NCI-H146 (cell line): ENCODE results near the gene EML6.
A peak's percentile ranks its signal among the peaks of the same experiment; 100 is the strongest.

Source experiments
- DNase-seq: peaks from one replicate; lab custom pipeline; 2025; lab: John Stamatoyannopoulos, UW

EML6 gene

DNA sequence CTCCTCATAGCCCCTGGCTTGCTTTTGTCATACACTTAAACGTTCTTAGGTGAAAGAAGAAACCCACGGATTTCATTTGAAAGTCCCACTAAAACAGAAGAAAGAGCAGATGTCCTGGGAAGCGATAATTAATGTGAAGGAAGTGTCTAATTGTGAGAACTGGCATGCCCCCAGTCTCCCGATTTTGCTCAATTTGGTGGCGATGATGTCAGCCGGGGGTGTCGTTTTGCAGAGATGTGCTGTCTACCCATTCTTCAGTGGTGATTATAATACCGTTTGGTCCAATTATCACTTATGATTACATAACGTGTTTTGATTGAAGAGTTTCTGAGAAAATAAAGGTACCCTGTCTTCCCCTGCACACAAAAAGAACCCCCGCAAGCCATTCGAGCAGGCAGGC is 223.7 kb downstream of the EML6 start:
- no peak for DNase-seq

DNA sequence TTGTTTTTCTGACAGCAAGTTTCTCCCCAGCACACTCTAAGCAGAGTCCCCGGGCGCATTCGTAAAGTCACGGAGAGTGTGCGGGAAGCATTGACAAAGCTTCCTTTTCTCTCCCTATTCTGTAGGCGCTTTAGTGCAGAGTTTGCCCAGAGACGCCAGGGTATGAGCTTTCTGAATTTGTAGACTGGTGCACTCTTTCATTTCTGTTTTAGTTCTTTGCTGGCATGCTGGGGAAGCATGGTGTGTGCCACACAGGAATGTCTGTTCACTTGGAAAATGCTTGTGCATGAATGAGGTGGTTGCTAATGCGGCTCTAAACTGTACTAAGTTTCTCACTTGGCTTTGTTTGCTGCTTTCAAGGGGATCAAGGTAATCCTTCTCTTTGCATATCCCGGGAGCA is 224.2 kb downstream of the EML6 start:
- DNase-seq = no peak

DNA sequence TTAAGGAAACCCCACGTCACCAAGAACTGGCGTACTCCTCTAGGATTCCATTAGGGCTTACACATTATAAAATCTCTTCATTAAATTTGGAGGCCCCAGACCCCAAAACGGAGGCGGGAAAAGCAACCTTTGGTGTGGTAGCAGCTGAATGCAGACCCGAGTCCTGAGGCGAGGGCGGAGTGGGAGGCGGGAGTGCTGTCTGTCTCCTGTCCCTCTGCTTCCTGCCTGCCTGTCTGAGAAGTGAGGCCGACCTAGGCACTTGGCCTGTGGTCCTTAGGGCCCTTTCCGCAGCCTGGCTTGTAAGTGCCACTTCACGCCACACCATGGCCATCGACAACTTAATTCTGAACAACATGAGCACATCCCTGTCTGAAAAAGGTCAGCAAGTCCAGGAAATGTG is 224.7 kb downstream of the EML6 start:
- DNase-seq = no peak

DNA sequence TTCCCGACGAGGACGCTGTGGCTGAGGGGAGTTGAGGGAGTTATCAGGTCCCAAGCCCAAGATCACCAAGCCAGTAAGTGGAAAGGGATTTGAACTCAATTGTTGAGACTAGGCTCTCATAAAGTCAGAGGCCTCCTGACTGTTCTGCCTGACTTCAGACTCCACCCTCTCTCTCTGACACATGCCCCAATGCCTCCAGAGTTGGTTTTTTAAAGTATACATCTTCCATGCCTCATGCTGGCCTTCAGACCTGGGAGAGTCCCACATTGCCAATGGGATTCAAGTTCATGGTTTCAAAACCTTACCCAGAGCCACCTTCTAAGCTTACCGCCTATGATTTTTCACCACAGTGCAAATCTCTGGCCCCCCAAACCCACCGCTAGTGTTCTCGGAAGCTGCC is 226.0 kb downstream of the EML6 start:
- DNase-seq = no peak

DNA sequence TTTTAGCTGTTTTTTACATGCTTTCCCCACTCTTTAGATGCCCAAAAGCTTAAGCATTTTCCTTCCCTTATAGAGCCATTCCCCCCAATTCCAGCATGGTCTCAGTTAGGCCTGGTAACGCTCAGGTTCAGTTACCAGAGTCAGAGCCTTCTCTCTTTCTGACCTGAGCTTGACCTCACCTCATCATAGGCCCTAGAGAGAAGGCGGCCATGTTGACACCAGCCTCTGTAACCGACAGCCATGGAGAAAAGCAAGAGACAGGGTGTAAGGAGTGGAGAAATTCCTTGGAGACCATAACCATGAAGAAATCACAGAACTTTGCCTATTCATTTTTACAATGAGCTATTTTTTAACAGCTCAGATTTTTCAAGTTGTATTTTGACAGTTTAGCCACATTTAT is 227.3 kb downstream of the EML6 start:
- no peak for DNase-seq

DNA sequence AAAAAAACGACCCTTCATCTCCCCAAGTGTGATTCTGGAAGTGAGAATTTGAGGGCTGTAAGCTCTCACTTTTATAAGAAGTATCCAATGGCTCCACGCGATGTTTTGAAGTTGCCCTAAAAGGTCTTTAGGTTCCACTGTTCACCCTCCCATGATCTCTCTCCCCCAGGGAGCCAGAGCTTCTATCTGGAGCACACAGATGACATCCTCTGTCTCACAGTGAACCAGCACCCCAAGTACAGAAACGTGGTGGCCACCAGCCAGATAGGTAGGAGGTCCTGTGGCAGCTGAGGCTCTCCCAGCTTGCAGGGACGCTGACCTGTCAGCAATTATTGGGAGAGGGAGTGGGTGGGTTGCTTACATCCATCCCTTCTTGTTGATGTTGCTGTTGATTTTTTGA is 229.0 kb downstream of the EML6 start:
- DNase-seq = no peak

DNA sequence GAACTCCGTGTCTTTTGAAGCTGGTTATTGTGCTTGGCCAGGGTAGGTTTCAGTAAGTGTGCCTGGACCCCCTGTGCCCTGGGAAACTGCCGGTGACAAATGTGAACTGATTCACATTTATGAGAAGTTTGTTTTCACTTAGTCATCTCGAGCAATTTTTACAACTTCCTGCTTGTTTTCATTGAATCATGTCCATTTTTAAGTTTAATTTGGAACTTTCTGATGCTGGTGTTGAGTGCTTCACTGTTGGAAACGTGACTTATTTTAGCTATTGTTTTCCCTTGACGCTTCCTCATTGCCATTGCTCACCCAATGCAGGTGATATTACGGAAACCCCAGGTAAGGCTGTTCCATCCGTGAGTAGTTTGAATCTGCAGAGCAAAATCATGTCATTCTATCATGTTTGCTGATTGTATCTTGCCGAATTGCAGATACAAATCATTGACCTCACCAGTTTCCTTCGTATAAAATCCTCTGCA is 229.6 kb downstream of the EML6 start:
- no peak for DNase-seq

DNA sequence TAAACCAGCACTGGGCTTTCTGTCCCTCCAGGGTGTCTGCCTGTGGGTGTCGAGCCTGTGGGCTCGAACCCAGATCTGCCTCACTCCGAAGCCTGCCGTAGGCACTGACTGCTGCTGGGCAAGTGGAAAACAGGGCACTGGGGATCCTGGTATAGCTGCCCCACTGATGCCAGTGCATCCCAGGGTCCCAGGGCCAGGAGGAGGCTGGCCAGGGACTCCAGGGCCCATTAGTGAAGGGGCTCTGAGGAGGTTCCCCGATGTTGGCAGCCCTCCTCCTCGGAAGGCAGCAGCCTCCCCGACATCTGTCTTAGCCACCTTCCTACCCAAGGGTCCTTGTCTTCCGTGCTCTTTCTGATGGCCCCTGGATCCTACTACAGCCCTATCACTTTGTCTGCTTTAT is 230.7 kb downstream of the EML6 start:
- DNase-seq = no peak

DNA sequence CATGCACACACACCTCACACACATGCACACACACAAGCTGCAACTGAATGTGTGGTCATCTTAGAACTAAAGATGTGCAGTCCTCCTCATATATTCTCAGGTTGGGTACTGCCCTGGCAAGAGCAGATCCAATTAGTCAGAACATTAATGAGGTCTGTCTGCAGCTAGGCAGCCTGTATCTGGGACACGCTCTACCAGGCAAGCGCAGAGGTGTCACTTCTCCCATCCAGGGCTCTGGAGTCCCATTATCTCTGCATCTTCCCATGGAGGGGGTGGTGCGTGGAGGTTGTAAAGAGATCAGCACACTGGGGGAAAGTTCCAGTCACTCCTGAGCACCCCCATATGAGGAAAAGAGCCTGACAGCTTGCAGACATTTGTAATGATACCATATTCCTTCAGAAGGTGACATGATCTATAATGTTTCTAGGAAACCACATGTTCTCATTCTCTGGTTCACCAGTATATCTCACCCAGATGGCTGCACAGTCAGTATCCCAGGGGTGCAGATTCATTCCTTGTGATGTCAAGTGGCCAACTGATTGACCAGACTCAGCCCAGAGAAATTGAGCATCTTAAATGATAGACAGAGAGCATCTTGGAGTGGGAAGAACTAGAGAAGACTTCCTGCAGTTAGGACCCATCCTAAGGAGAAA is 231.4 kb downstream of the EML6 start:
- DNase-seq = no peak

DNA sequence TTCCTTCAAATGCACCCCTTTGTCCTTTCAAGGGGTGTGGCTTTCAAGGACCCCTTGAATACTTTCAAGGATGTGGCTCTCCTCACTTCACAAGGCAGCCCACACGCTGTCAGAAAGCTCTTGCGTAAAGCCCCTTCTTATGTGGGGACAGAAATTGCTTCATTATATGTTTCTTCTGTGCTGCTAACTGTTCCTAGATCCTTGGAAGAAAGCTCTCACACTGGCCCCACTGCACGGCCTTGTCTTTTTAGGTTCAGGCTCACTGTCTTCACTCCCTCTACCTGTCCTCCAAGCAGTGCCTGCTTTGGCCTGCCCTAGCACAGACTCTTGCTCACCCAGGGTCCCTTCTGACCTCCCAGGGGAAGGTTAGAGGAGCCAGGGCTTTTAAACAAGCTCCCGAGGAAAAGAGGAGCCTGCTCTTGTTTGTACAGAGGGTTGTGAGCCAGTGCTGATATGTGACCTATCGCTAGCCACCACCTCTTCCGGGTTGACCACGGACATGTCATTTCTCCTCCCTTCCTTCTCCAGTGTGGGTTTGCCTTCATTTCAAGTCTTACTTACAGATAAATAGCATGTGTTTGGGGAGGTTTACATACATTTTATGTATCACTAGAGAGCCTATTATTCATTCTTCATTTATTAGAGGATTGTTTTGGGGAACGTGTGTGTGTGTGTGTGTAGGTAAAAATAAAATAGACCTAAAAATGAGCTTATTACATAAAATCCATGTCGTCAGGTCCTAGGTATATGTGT is 232.1 kb downstream of the EML6 start:
- no peak for DNase-seq

DNA sequence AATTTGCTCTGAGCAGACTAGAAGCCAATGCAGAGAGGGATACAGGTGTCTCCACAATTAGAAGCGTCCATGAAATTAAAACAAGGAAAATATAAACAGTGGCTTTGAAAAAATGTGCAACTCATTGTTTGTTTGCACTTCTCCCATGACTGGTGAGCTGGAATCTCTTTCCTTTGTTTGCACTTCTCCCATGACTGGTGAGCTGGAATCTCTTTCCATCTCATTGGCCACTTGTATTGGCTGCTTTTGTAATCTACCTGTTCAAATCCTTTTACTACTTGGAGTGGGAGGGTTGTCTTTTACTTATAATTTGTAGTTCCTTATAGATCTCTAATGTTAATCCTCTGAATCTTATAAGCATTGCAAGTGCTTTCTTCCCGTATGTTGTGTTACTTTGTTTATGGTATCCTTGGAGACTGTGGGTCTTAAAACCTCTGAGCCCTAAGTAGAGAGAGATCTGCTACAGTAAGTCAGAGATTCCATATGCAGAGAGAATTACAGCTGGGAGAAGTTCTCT is 232.7 kb downstream of the EML6 start:
- DNase-seq = no peak

DNA sequence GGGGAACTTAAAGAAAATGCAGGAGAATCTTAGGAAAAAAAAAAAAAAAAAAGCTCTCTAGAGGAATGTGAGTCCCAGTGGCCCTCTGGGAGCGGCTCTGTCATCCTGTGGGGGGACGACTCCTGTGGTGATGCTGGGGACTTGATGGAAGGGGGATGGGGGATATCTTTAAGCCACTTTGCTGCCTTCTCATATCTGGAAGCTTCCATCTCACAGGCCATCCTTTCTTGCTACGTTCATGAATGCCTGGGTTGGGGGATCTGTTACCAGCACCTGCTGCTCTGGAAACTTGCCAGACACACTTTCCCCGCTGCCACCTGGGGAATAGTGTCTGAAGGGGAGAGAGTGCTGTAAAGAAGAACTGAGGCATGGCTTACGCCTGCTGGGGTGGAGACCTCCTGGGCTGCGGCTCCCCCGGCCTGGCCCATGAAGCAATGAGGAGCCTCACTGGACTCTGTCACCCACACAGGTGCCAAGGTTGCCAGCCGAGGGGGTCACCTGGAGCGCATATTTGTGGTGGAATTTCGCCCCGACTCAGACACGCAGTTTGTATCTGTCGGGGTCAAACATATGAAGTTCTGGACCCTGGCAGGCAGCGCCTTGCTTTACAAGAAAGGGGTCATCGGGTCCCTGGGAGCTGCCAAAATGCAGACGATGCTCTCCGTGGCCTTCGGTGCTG is 234.0 kb downstream of the EML6 start:
- DNase-seq = peak; percentile 19

DNA sequence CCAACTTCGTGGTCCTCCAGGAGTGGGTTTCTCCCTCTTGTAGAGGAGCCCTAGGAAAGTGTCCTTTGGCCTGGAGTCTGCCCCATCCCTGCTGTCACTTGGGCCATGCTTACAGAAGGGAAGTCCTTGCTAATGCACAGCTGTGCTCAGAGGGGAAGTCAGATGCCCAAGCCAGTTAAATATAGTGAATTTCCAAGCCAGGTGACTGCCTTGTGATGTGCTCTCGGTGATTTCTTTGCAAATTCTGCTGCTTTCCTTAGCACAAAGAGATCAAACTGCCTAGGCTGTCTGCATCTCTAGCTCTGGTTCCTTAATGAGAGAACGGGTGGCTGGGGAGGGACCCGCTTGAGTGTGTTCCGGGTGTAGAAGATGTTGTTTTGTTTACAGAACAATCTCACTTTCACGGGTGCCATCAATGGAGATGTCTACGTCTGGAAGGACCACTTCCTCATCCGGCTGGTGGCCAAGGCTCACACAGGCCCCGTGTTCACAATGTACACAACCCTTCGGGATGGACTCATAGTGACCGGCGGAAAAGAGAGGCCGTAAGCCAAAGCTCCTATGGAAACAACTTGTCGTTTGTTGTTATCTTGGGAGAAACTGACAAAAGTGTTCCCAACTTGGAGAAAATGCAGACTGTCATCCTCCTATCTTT is 235.4 kb downstream of the EML6 start:
- DNase-seq = no peak

DNA sequence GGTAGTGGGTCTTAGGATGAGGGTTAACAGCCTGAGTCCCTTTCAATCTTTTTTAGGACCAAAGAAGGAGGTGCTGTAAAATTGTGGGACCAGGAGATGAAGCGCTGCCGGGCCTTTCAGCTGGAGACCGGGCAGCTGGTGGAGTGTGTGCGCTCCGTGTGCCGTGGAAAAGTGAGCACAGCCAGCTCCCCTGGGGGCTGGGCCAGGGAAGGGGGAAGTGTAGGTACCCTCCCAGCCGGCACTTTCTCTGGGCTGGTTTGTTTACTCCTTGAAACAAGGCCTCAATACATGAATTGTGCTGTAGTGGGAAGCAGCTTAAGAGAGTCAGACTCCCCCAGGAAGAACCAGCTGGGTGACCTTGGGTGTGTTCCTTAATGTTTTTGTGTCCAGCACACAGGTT is 236.7 kb downstream of the EML6 start:
- DNase-seq = no peak

DNA sequence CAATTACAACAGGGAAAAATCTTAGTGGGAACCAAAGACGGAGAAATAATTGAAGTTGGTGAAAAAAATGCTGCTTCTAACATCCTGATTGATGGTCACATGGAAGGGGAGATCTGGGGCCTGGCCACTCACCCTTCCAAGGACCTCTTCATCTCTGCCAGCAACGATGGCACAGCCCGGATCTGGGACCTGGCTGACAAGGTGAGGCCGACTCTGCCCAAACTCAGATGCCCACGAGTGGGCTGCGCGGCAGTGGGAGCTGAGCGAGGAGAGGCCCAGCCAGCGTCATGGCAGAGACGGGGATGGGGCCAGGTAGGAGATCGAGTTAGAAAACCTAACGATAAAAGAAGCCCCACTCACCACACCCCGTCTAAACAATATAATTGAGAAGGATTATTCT is 239.0 kb downstream of the EML6 start:
- no peak for DNase-seq

DNA sequence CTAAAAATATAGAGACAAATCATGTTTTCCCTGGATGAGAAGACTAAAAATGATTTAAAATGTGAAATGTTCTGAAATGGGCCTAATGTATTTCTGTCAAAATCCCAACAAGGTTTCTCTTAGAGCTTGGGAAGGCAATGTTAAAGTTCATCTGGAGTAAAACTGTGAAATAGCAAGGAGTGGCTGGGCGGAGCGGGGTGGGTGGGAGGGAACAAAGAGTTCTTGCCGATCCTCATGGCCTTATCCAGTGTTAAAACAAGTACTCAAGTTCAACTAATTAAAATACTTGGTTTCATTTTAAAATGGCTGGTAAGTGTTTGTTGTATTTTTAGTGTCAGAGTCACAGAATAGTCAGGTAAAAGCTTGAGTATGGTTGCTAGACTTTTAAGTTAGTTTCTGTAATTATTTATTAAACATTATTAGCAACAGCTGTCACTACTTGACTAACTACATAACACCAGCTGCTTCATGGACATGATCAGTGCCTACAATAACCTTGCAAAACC is 239.5 kb downstream of the EML6 start:
- DNase-seq = no peak

DNA sequence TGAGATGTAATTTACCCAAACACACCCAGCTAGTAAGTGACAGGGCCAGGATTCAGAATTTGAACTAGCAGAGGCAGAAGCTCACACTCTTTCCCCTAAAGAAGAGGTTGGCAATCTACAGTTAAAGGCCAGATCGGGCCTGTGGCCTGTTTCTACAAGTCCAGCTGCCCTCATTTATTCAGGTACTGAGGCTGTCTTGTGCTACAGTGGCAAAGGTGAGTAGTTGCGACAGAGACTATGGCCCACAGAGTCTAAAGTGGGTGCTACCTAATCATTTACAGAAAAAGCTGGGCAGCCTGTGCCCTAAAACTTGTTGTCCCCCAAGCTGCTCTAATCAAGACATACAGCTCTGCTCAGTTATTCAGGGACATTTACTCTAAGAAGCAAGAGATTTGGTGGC is 240.0 kb downstream of the EML6 start:
- DNase-seq = no peak

DNA sequence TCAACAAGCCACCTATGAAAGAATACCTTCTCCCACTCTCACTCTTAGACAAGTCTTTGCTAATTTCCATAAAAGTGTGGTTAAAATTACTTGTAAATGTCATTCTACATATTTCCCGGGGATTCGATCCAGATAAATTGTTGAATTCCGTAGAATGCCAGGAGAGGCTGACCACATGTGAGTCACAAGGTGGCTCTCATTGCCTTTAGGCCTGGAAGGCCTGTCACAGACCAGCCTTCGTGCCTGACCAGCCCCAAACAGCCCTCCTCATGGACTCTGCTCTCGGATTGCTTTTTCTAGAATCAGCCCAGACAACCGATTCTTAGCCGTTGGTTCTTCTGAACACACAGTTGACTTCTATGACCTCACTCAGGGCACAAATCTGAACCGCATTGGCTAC is 240.8 kb downstream of the EML6 start:
- no peak for DNase-seq

DNA sequence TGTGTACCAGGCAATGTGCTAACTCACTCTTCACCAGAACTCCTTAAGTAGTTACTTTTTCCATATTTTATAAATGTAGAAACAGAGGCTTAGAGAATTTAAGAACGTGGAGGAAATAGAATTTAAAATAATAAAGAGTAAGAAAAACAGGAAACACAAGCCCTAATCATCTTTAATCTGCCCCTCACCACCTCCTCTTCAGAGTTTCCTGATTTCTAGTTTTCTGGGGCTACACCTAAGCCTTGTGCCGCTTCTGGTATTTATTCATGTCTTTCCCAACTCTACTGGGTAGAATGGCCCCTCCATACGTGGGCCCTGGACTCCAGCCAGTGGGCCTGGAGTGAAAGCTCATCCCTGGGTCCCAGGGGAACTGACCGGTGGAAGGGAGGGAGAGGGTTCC is 241.4 kb downstream of the EML6 start:
- no peak for DNase-seq

DNA sequence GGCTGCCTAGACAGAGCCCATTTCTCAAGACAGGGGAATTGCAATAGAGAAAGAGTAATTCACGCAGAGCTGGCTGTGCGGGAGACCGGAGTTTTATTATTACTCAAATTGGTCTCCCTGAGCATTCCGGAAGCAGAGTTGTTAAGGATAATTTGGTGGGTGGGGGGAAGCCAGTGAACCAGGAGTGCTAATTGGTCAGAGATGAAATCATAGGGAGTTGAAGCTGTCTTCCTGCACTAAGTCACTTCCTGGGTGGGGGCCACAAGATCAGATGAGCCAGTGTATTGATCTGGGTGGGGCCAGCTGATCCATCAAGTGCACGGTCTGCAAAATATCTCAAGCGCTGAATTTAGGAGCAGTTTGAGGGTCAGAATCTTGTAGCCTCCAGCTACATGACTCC is 242.0 kb downstream of the EML6 start:
- no peak for DNase-seq

DNA sequence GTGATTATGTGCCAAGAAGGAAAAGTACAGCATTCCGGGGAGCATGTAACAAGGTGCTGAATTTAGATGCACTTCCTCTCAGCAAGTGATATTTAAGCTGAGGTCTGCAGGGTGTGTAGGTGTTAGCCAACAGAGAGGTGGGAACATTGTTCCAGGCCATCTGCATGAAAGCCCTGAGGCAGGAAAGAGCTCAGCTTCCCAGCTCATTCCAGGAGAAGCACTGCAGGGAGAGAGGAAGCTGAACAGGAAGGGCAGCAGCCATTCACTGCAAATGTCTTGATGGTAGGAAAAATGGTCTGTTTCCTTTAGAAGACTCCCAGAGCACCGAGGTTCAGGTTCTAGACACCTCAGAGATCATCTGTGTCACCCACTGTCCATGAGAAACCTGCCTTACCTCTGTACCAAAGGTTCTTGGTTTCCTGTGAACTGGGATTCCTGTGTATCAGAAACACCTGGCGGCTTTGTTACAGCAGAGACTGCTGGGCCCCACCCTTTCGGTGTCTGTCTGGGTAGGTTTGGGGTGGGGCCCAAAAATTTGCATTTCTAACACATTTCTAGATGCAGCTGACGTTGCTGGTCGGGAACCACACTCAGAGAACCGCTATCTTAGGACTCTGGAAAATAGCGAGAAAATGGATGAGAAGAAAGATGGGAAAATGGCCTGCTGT is 242.8 kb downstream of the EML6 start:
- DNase-seq = peak; percentile 18

DNA sequence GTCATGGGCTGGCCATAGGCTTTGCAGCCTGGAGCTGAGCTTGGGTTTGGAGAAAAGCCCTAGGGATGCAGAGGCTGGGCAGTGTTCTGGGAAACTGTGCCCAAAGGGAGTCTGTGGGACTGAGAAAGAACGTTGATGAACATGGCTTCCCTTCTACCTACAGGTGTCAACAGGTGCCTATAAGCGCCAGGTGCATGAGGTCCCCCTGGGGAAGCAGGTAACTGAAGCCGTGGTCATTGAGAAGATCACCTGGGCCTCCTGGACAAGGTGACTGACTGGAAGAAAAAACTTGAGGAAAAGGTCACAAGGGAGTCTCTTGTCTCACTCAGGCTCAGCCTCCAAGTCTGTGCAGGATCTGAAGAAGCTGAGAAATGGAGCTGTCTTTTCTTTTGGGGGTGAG is 243.4 kb downstream of the EML6 start:
- DNase-seq = peak; percentile 45
